H1 (cell line): ENCODE measurements around the gene GBE1. TPM values are rescaled to one million over a fixed set of nuclear protein-coding genes. Genes with fewer than 3 reads are reported as not detected.

ENCODE experiments used
- CTCF ChIA-PET: fragments of 300-600 bp; sonication (Branson Sonifier 250); formaldehyde crosslinking; loops from one replicate; lab custom pipeline; 2021; ENCODE audit not compliant: partially characterized antibody; lab: Charles Lee
- POLR2A ChIA-PET: fragments of 300-600 bp; sonication (Branson Sonifier 250); formaldehyde crosslinking; loops from one replicate; lab custom pipeline; 2021; ENCODE audit warnings: inconsistent platforms; ENCODE audit not compliant: partially characterized antibody; lab: Charles Lee
- DNase-seq, 2 experiments: peaks; one replicate each; pipeline versions ENCODE4 v3.0.0 to v3.0.0-alpha.2; 2010 to 2022; ENCODE audit warnings: low spot score in 2 of 2, low read depth in 1 of 2, mixed read lengths in 1 of 2
- FAIRE-seq: peaks from 2 replicates; lab custom pipeline; 2011; peaks lifted over from hg19 to GRCh38; lab: Jason Lieb, UNC
- H2AFZ ChIP-seq: 2 replicates; pipeline ENCODE4 v1.8.1; 2012; ENCODE audit warnings: low read length, inconsistent platforms
- H2AK5ac ChIP-seq: 2 replicates; pipeline ENCODE4 v1.6.1; 2013; ENCODE audit warnings: low read depth, low read length
- H2BK120ac ChIP-seq: replicated peaks from 2 replicates; pipeline ENCODE3; 2013; ENCODE audit warnings: low read depth, low read length, inconsistent platforms
- H2BK12ac ChIP-seq: 2 replicates; pipeline ENCODE4 v1.6.1; 2013; ENCODE audit warnings: low read depth, low read length
- H2BK15ac ChIP-seq: 2 replicates; pipeline ENCODE4 v1.6.1; 2013; ENCODE audit warnings: low read length
- H2BK20ac ChIP-seq: 2 replicates; pipeline ENCODE4 v1.6.1; 2013; ENCODE audit warnings: low read length
- H2BK5ac ChIP-seq: 2 replicates; pipeline ENCODE4 v1.6.1; 2013; ENCODE audit warnings: low read depth, low read length
- H3K14ac ChIP-seq: 2 replicates; pipeline ENCODE4 v1.6.1; 2013; ENCODE audit warnings: inconsistent platforms; ENCODE audit not compliant: insufficient read length
- H3K18ac ChIP-seq: 2 replicates; pipeline ENCODE4 v1.6.1; 2013; ENCODE audit warnings: low read length; ENCODE audit errors: extremely low read depth
- H3K23ac ChIP-seq: 2 replicates; pipeline ENCODE4 v1.6.1; 2013; ENCODE audit warnings: inconsistent platforms; ENCODE audit not compliant: insufficient read length
- H3K23me2 ChIP-seq: 2 replicates; pipeline ENCODE4 v1.6.1; 2013; ENCODE audit warnings: low read depth, low read length
- H3K27ac ChIP-seq: 2 replicates; pipeline ENCODE4 v1.6.1; 2011; ENCODE audit warnings: low read depth, low read length, inconsistent platforms
- H3K27me3 ChIP-seq, 4 experiments: replicated peaks in 1 of 4; 1 replicate in 1 of 4; 2 replicates in 3 of 4; pipeline versions ENCODE4 v1.6.1 to v1.8.1; 2011 to 2013; ENCODE audit warnings: low read length in 3 of 4, mild to moderate bottlenecking in 3 of 4, inconsistent platforms in 2 of 4, mixed read lengths in 2 of 4, moderate library complexity in 1 of 4; ENCODE audit not compliant: control insufficient read depth in 3 of 4, insufficient read depth in 3 of 4; ENCODE audit errors: extremely low read depth in 1 of 4
- H3K36me3 ChIP-seq, 4 experiments: 2 replicates each; pipeline versions ENCODE4 v1.6.1 to v1.8.1; 2011 to 2013; ENCODE audit warnings: mild to moderate bottlenecking in 4 of 4, low read length in 3 of 4, moderate library complexity in 2 of 4, control low read depth in 1 of 4, inconsistent platforms in 1 of 4; ENCODE audit not compliant: insufficient read depth in 4 of 4, control insufficient read depth in 2 of 4
- H3K4ac ChIP-seq: replicated peaks from 2 replicates; pipeline ENCODE3; 2013; ENCODE audit warnings: low read length, low read depth, mixed read lengths, inconsistent platforms; ENCODE audit not compliant: insufficient read length
- H3K4me1 ChIP-seq, 4 experiments: replicated peaks in 1 of 4; 1 replicate in 1 of 4; 2 replicates in 3 of 4; pipeline versions ENCODE4 v1.6.1 to v1.8.1; 2011 to 2013; ENCODE audit warnings: low read length in 3 of 4, inconsistent platforms in 2 of 4, mixed read lengths in 1 of 4; ENCODE audit not compliant: insufficient read depth in 4 of 4, control insufficient read depth in 3 of 4
- H3K4me2 ChIP-seq, 2 experiments: 2 replicates each; pipeline versions ENCODE4 v1.6.1 to v1.8.1; 2011 to 2013; ENCODE audit warnings: low read depth in 2 of 2, low read length in 2 of 2, control low read depth in 1 of 2, inconsistent platforms in 1 of 2, mild to moderate bottlenecking in 1 of 2; ENCODE audit not compliant: insufficient read depth in 1 of 2
- H3K4me3 ChIP-seq, 4 experiments: fragments of 200-600, 300-600 bp in 1 of 4; sonication (generic), shearing (Covaris generic), sonication (Bioruptor Twin) in 1 of 4; 2 replicates each; pipeline versions ENCODE4 v1.5.1 to v1.8.1; 2011 to 2016; ENCODE audit warnings: low read length in 4 of 4, low read depth in 3 of 4, control low read depth in 2 of 4, inconsistent platforms in 2 of 4, mild to moderate bottlenecking in 2 of 4, mixed read lengths in 1 of 4, moderate library complexity in 1 of 4; ENCODE audit not compliant: insufficient read depth in 2 of 4; ENCODE audit errors: extremely low read depth in 1 of 4
- H3K56ac ChIP-seq: replicated peaks from 2 replicates; pipeline ENCODE3; 2013; ENCODE audit warnings: low read depth, mild to moderate bottlenecking, mixed read lengths, low read length, inconsistent platforms; ENCODE audit not compliant: insufficient read length
- H3K79me1 ChIP-seq: 2 replicates; pipeline ENCODE4 v1.6.1; 2013; ENCODE audit warnings: low read depth, low read length, control low read depth
- H3K79me2 ChIP-seq, 2 experiments: 2 replicates each; pipeline versions ENCODE4 v1.6.1 to v1.8.1; 2012 to 2013; ENCODE audit warnings: low read length in 2 of 2, mild to moderate bottlenecking in 2 of 2, inconsistent platforms in 1 of 2; ENCODE audit not compliant: insufficient read depth in 2 of 2, control insufficient read depth in 1 of 2
- H3K9ac ChIP-seq, 4 experiments: replicated peaks in 1 of 4; 1 replicate in 1 of 4; 2 replicates in 3 of 4; pipeline versions ENCODE4 v1.6.1 to v1.8.1; 2011 to 2013; ENCODE audit warnings: low read depth in 3 of 4, low read length in 3 of 4, control low read depth in 2 of 4, mild to moderate bottlenecking in 2 of 4, moderate library complexity in 2 of 4, inconsistent platforms in 1 of 4; ENCODE audit errors: extremely low read depth in 1 of 4
- H3K9me3 ChIP-seq, 2 experiments: 2 replicates each; pipeline versions ENCODE4 v1.6.1 to v1.8.1; 2012 to 2013; ENCODE audit warnings: mild to moderate bottlenecking in 2 of 2, moderate library complexity in 2 of 2, control low read depth in 1 of 2, inconsistent platforms in 1 of 2, low read depth in 1 of 2, low read length in 1 of 2, mixed read lengths in 1 of 2; ENCODE audit not compliant: insufficient read depth in 2 of 2
- H4K20me1 ChIP-seq, 2 experiments: replicated peaks in 1 of 2; 2 replicates each; pipeline versions ENCODE3 to v1.8.1; 2011 to 2013; ENCODE audit warnings: inconsistent platforms in 2 of 2, low read length in 2 of 2, mild to moderate bottlenecking in 1 of 2; ENCODE audit not compliant: insufficient read depth in 2 of 2, control insufficient read depth in 1 of 2
- H4K5ac ChIP-seq: 2 replicates; pipeline ENCODE4 v1.6.1; 2013; ENCODE audit warnings: low read length, low read depth, mixed read lengths, inconsistent platforms; ENCODE audit not compliant: insufficient read length
- H4K8ac ChIP-seq: 2 replicates; pipeline ENCODE4 v1.8.0; 2013; ENCODE audit warnings: mild to moderate bottlenecking, moderate library complexity, low read length, inconsistent platforms; ENCODE audit not compliant: insufficient read depth; ENCODE audit errors: extremely low read depth
- H4K91ac ChIP-seq: replicated peaks from 2 replicates; pipeline ENCODE3; 2013; ENCODE audit warnings: low read length, mixed read lengths, inconsistent platforms; ENCODE audit not compliant: insufficient read length
- ASH2L ChIP-seq: fragments of 200-600, 300-600 bp; sonication (generic); IDR thresholded peaks from one replicate; pipeline ENCODE4 v1.7.1; 2017; ENCODE audit warnings: low read length
- CHD2 ChIP-seq: IDR thresholded peaks from 2 replicates; pipeline ENCODE4 v1.6.1; 2012; ENCODE audit warnings: low read length, improper control_type of control experiment
- E2F6 ChIP-seq: IDR thresholded peaks from 2 replicates; pipeline ENCODE4 v1.6.1; 2012; ENCODE audit warnings: inconsistent platforms
- GTF2F1 ChIP-seq: IDR thresholded peaks from 2 replicates; pipeline ENCODE4 v1.6.1; 2012; ENCODE audit warnings: low read depth, low read length, improper control_type of control experiment, borderline replicate concordance
- MAFK ChIP-seq: IDR thresholded peaks from 2 replicates; pipeline ENCODE4 v1.6.1; 2012; ENCODE audit warnings: low read depth, mild to moderate bottlenecking, improper control_type of control experiment, low read length
- NANOG ChIP-seq: IDR thresholded peaks from 2 replicates; pipeline ENCODE4 v1.6.1; 2011; ENCODE audit warnings: low read length, low read depth, mild to moderate bottlenecking, inconsistent platforms; ENCODE audit not compliant: insufficient read depth, poor library complexity, severe bottlenecking
- NRF1 ChIP-seq: IDR thresholded peaks from 2 replicates; pipeline ENCODE4 v1.6.1; 2011; ENCODE audit warnings: mild to moderate bottlenecking, low read depth, low read length, improper control_type of control experiment
- PHF8 ChIP-seq: fragments of 200-600 bp; sonication (generic); conservative IDR thresholded peaks from 2 replicates; pipeline ENCODE4 v1.7.1; 2012; ENCODE audit warnings: low read depth, mild to moderate bottlenecking, inconsistent platforms, low read length, moderate library complexity
- POLR2AphosphoS5 ChIP-seq: IDR thresholded peaks from 2 replicates; pipeline ENCODE4 v1.6.1; 2011; ENCODE audit warnings: low read depth, low read length
- POU5F1 ChIP-seq: IDR thresholded peaks from 2 replicates; pipeline ENCODE4 v1.6.1; 2011; ENCODE audit warnings: low read depth, mild to moderate bottlenecking, low read length, moderate library complexity
- RFX5 ChIP-seq: IDR thresholded peaks from 2 replicates; pipeline ENCODE4 v1.6.1; 2011; ENCODE audit warnings: low read depth, low read length, improper control_type of control experiment, borderline replicate concordance
- SIX5 ChIP-seq: IDR thresholded peaks from 2 replicates; pipeline ENCODE4 v1.6.1; 2011; ENCODE audit warnings: mild to moderate bottlenecking, low read depth, low read length
- SP4 ChIP-seq: IDR thresholded peaks from 2 replicates; pipeline ENCODE4 v1.6.1; 2012; ENCODE audit warnings: low read length, inconsistent platforms
- SUZ12 ChIP-seq: fragments of 200-600 bp; sonication (generic); IDR thresholded peaks from 2 replicates; pipeline ENCODE4 v1.6.1; 2012; ENCODE audit warnings: mild to moderate bottlenecking, inconsistent platforms, low read length, moderate library complexity, mixed read lengths
- TCF12 ChIP-seq: IDR thresholded peaks from 2 replicates; pipeline ENCODE4 v1.6.1; 2011; ENCODE audit warnings: low read depth, mild to moderate bottlenecking, low read length
- WGBS, 2 experiments: shearing (Covaris generic) in 1 of 2; methylation state at CpG; one replicate each; pipeline versions ENCODE4 v1.1.6 to v1.1.7; 2013 to 2015; ENCODE audit warnings: low lambda C conversion rate in 2 of 2, mixed read lengths in 2 of 2, inconsistent platforms in 1 of 2, low coverage in 1 of 2, missing lambda C conversion rate in 1 of 2; ENCODE audit not compliant: insufficient replicate concordance in 2 of 2, insufficient coverage in 1 of 2, insufficient read length in 1 of 2; ENCODE audit errors: extremely low coverage in 1 of 2, missing lambda C conversion rate in 1 of 2; 5-methylcytosine and 5-hydroxymethylcytosine counted together
- polyA plus RNA-seq, 7 experiments: library from polyadenylated mRNA; depleted of rRNA in 3 of 7; stranded (reverse) in 5 of 7; unstranded in 2 of 7; fragments of >200 nt in 5 of 7; fragments of 200-250 nt in 2 of 7; gene quantifications; 1 replicate in 5 of 7; 2 replicates in 1 of 7; 4 replicates in 1 of 7; pipeline versions ENCODE4 v1.2.1 to v1.2.3, GENCODE V29; 2011 to 2013; ENCODE audit warnings: missing spikeins in 2 of 7, mixed read lengths in 2 of 7
- total RNA-seq: library from RNA; stranded (reverse); fragmentation: NEBNext Ultra II Directional; extraction: Animal tissue kit (Norgen Biotek cat#: 25700); gene quantifications from 2 replicates; pipeline ENCODE4 v1.2.1, GENCODE V29; 2021

Gene GBE1
- total and polyA plus RNA-seq, 2 of the 8 experiments (the other 6 are each of a cell fraction or from before 2014, with no cell fraction given): 3.3 to 7.3 TPM

GRCh38 chr3:81734742-81735141 lies 26.7 kb downstream of the GBE1 start:
- DNase-seq: no peak
- Histone ChIP-seq H3K23me2 (no peaks in the 10 kb centered on the region), H2BK15ac (no peak overlapping the region), H3K27me3 (no peaks in the 10 kb centered on the region), H2BK5ac (no peak overlapping the region), H3K9me3 (peaks cover 0 to 6% of the 10 kb centered on the region in 2 experiments; a peak in 1 of 4 replicates), H3K4me3 (no peak overlapping the region), H3K23ac (no peak overlapping the region), H3K79me2 (no peaks in the 10 kb centered on the region), H2BK120ac (no peak overlapping the region), H3K56ac (no peak overlapping the region), H4K20me1 (no peaks in the 10 kb centered on the region), H2AK5ac (no peak overlapping the region), H3K36me3 (no peaks in the 10 kb centered on the region; a peak in 1 of 8 replicates), H3K4me2 (no peak overlapping the region), H3K4me1 (no peaks in the 10 kb centered on the region), H3K4ac (no peak overlapping the region), H2BK12ac (no peak overlapping the region), H2AFZ (no peak overlapping the region), H4K91ac (no peak overlapping the region), H4K5ac (no peak overlapping the region), H3K9ac (no peak overlapping the region), H3K79me1 (no peaks in the 10 kb centered on the region), H2BK20ac (no peak overlapping the region), H3K14ac (no peak overlapping the region), H4K8ac (no peak overlapping the region), H3K27ac (no peak overlapping the region), H3K18ac (no peak overlapping the region)
- 95% methylated on average over 1 of the region's 1 CpG; no CpG with 5 or more reads in 1 of the 2 experiments for WGBS, 2 experiments
- ChIA-PET CTCF (no interaction called here), POLR2A (no interaction called here)
- no peak for FAIRE-seq
- TF ChIP-seq MAFK: no peak
- TF ChIP-seq NRF1: no peak
- no peak for TF ChIP-seq SUZ12
- no peak for TF ChIP-seq POU5F1
- TF ChIP-seq E2F6: no peak
- no peak for TF ChIP-seq SP4
- TF ChIP-seq RFX5: no peak
- no peak for TF ChIP-seq SIX5
- no peak for TF ChIP-seq ASH2L
- TF ChIP-seq GTF2F1: no peak
- TF ChIP-seq POLR2AphosphoS5: no peak
- TF ChIP-seq PHF8: no peak
- no peak for TF ChIP-seq TCF12
- no peak for TF ChIP-seq CHD2
- no peak for TF ChIP-seq NANOG
